SK-N-SH treated with all-trans-retinoic acid at 6 μM for 48 hours (cell line): ENCODE results near the gene PTPRN2.

Experiments
- ATAC-seq: fragments of 200-7000 bp; cut with Tn5 transposase; 3 replicates; pipeline ENCODE4 v1.9.1; 2020; ENCODE audit warnings: mild to moderate bottlenecking, moderate library complexity
- ARNTL ChIP-seq: fragments of 450-650 bp; formaldehyde crosslinking; IDR thresholded peaks from 2 replicates; pipeline ENCODE4 v1.5.0; 2020; ENCODE audit warnings: low read depth, mild to moderate bottlenecking, moderate library complexity, borderline replicate concordance
- ESRRG ChIP-seq: fragments of 250-450 bp; sonication (Bioruptor Pico); IDR thresholded peaks from 2 replicates; pipeline ENCODE4 v1.6.1; 2021; ENCODE audit warnings: mild to moderate bottlenecking
- ISL1 ChIP-seq: fragments of 250-450 bp; sonication (Bioruptor Pico); IDR thresholded peaks from 2 replicates; pipeline ENCODE4 v2.1.2; 2022; ENCODE audit warnings: mild to moderate bottlenecking, moderate library complexity
- OSR1 ChIP-seq: fragments of 250-450 bp; sonication (Bioruptor Pico); IDR thresholded peaks from 2 replicates; pipeline ENCODE4 v1.8.0; 2022; ENCODE audit warnings: moderate library complexity, mild to moderate bottlenecking, inconsistent platforms
- PPARA ChIP-seq: fragments of 250-450 bp; sonication (Bioruptor Pico); IDR thresholded peaks from 2 replicates; pipeline ENCODE4 v1.5.0; 2020; ENCODE audit warnings: mild to moderate bottlenecking, borderline replicate concordance
- RARB ChIP-seq: fragments of 250-450 bp; sonication (Bioruptor Pico); IDR thresholded peaks from 2 replicates; pipeline ENCODE4 v1.8.0; 2021; ENCODE audit warnings: mild to moderate bottlenecking, moderate library complexity
- SNAI2 ChIP-seq: fragments of 250-450 bp; sonication (Bioruptor Pico); IDR thresholded peaks from 2 replicates; pipeline ENCODE4 v1.5.0; 2020; ENCODE audit warnings: mild to moderate bottlenecking, moderate library complexity
- TCF4 ChIP-seq: fragments of 250-450 bp; sonication (Bioruptor Pico); IDR thresholded peaks from 2 replicates; pipeline ENCODE4 v1.8.0; 2021; ENCODE audit warnings: mild to moderate bottlenecking, moderate library complexity, borderline replicate concordance
- TOX ChIP-seq: fragments of 250-450 bp; sonication (Bioruptor Pico); IDR thresholded peaks from 2 replicates; pipeline ENCODE4 v1.8.0; 2021; ENCODE audit warnings: mild to moderate bottlenecking, moderate library complexity, borderline replicate concordance
- ZC3H10 ChIP-seq: fragments of 250-450 bp; sonication (Bioruptor Pico); IDR thresholded peaks from 2 replicates; pipeline ENCODE4 v1.5.1; 2021; ENCODE audit warnings: mild to moderate bottlenecking, moderate library complexity
- ZFP3 ChIP-seq: fragments of 250-450 bp; sonication (Bioruptor Pico); IDR thresholded peaks from 2 replicates; pipeline ENCODE4 v1.5.0; 2020; ENCODE audit warnings: mild to moderate bottlenecking, moderate library complexity
- ZFP30 ChIP-seq: fragments of 450-650 bp; formaldehyde crosslinking; IDR thresholded peaks from 2 replicates; pipeline ENCODE4 v1.5.0; 2022; ENCODE audit warnings: mild to moderate bottlenecking, moderate library complexity
- ZNF565 ChIP-seq: fragments of 450-650 bp; formaldehyde crosslinking; conservative IDR thresholded peaks from 2 replicates; pipeline ENCODE4 v1.5.0; 2020; ENCODE audit warnings: low read depth, mild to moderate bottlenecking, moderate library complexity
- ZNF70 ChIP-seq: fragments of 450-650 bp; formaldehyde crosslinking; IDR thresholded peaks from 2 replicates; pipeline ENCODE4 v1.5.0; 2020; ENCODE audit warnings: mild to moderate bottlenecking, moderate library complexity
- ZNF8 ChIP-seq: fragments of 450-650 bp; formaldehyde crosslinking; IDR thresholded peaks from 2 replicates; pipeline ENCODE4 v1.5.0; 2020; ENCODE audit warnings: mild to moderate bottlenecking, moderate library complexity
- TF ChIP-seq, protein P1 (sequence below): fragments of 250-450 bp; sonication (Bioruptor Pico); IDR thresholded peaks from 2 replicates; pipeline ENCODE4 v1.5.0; 2020; ENCODE audit warnings: mild to moderate bottlenecking, moderate library complexity
- TF ChIP-seq, protein P2 (sequence below): fragments of 250-450 bp; sonication (Bioruptor Pico); IDR thresholded peaks from 2 replicates; pipeline ENCODE4 v1.5.1; 2021; ENCODE audit warnings: mild to moderate bottlenecking, moderate library complexity
- TF ChIP-seq, protein P3 (sequence below): fragments of 250-450 bp; sonication (Bioruptor Pico); IDR thresholded peaks from 2 replicates; pipeline ENCODE4 v1.8.0; 2020; ENCODE audit warnings: mild to moderate bottlenecking, moderate library complexity, borderline replicate concordance
- TF ChIP-seq, protein P4 (sequence below): fragments of 250-450 bp; sonication (Bioruptor Pico); IDR thresholded peaks from 2 replicates; pipeline ENCODE4 v1.8.0; 2021; ENCODE audit warnings: low read depth, mild to moderate bottlenecking, moderate library complexity, borderline replicate concordance

Gene PTPRN2

DNA sequence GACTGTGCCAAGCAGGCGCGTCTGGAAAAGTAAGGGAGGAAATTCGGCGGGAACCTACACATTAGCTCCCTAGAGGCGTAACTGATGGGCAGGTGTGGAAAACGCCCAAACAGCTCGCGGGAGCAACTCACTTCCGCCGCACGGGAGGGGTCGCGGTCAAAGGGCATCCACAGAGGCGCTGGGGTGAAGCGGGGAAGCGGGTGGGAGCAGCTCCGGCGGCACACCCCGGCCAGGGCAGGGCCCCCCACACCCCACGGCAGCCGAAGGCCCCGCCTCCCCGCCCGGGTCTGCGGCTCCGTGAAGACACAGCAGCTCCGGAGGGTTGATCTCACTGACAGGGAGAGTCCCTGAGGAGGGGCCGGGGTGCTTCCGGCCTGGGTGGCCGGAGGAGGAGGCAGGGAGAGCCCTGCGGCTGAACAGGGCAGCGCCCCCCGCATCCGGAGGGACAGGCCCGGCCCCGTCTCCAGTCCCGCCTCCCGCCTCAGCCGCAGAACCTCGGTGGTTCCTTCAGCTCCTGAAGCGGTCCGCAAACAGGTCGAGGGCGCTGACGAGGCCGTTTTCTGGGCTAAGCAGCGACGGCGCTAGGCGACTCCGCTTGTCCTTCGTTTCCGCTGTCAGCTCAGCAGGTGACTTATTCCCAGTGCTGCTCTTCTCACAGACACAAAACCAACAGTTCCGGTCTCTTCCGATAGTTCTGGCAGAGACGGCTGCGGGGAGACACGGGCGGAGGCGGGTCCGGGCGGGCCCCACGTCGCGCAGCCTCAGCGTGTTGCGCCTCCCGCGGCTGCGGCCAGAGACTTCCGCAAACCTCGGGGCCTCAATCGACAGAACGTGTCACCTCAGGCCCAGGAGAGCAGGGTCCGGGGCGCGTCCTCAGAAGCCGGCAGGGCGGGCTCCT is 974.7 kb downstream of the PTPRN2 start:
- no peak for TF ChIP-seq ZNF70
- TF ChIP-seq ESRRG (CRISPR knock-in tag) = no peak
- TF ChIP-seq ARNTL = no peak
- TF ChIP-seq ISL1 (CRISPR knock-in tag) = no peak
- no peak for TF ChIP-seq TOX
- no peak for TF ChIP-seq RARB
- TF ChIP-seq TCF4 (CRISPR knock-in tag) = no peak
- TF ChIP-seq, protein P1, sequence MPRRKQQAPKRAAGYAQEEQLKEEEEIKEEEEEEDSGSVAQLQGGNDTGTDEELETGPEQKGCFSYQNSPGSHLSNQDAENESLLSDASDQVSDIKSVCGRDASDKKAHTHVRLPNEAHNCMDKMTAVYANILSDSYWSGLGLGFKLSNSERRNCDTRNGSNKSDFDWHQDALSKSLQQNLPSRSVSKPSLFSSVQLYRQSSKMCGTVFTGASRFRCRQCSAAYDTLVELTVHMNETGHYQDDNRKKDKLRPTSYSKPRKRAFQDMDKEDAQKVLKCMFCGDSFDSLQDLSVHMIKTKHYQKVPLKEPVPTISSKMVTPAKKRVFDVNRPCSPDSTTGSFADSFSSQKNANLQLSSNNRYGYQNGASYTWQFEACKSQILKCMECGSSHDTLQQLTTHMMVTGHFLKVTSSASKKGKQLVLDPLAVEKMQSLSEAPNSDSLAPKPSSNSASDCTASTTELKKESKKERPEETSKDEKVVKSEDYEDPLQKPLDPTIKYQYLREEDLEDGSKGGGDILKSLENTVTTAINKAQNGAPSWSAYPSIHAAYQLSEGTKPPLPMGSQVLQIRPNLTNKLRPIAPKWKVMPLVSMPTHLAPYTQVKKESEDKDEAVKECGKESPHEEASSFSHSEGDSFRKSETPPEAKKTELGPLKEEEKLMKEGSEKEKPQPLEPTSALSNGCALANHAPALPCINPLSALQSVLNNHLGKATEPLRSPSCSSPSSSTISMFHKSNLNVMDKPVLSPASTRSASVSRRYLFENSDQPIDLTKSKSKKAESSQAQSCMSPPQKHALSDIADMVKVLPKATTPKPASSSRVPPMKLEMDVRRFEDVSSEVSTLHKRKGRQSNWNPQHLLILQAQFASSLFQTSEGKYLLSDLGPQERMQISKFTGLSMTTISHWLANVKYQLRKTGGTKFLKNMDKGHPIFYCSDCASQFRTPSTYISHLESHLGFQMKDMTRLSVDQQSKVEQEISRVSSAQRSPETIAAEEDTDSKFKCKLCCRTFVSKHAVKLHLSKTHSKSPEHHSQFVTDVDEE (CRISPR knock-in tag) = no peak
- TF ChIP-seq, protein P2, sequence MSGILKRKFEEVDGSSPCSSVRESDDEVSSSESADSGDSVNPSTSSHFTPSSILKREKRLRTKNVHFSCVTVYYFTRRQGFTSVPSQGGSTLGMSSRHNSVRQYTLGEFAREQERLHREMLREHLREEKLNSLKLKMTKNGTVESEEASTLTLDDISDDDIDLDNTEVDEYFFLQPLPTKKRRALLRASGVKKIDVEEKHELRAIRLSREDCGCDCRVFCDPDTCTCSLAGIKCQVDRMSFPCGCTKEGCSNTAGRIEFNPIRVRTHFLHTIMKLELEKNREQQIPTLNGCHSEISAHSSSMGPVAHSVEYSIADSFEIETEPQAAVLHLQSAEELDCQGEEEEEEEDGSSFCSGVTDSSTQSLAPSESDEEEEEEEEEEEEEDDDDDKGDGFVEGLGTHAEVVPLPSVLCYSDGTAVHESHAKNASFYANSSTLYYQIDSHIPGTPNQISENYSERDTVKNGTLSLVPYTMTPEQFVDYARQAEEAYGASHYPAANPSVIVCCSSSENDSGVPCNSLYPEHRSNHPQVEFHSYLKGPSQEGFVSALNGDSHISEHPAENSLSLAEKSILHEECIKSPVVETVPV (CRISPR knock-in tag) = no peak
- TF ChIP-seq PPARA = no peak
- TF ChIP-seq, protein P3, sequence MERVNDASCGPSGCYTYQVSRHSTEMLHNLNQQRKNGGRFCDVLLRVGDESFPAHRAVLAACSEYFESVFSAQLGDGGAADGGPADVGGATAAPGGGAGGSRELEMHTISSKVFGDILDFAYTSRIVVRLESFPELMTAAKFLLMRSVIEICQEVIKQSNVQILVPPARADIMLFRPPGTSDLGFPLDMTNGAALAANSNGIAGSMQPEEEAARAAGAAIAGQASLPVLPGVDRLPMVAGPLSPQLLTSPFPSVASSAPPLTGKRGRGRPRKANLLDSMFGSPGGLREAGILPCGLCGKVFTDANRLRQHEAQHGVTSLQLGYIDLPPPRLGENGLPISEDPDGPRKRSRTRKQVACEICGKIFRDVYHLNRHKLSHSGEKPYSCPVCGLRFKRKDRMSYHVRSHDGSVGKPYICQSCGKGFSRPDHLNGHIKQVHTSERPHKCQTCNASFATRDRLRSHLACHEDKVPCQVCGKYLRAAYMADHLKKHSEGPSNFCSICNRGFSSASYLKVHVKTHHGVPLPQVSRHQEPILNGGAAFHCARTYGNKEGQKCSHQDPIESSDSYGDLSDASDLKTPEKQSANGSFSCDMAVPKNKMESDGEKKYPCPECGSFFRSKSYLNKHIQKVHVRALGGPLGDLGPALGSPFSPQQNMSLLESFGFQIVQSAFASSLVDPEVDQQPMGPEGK (CRISPR knock-in tag) = no peak
- no peak for TF ChIP-seq ZFP3 (CRISPR knock-in tag)
- TF ChIP-seq, protein P4, sequence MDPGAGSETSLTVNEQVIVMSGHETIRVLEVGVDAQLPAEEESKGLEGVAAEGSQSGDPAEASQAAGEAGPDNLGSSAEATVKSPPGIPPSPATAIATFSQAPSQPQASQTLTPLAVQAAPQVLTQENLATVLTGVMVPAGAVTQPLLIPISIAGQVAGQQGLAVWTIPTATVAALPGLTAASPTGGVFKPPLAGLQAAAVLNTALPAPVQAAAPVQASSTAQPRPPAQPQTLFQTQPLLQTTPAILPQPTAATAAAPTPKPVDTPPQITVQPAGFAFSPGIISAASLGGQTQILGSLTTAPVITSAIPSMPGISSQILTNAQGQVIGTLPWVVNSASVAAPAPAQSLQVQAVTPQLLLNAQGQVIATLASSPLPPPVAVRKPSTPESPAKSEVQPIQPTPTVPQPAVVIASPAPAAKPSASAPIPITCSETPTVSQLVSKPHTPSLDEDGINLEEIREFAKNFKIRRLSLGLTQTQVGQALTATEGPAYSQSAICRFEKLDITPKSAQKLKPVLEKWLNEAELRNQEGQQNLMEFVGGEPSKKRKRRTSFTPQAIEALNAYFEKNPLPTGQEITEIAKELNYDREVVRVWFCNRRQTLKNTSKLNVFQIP (CRISPR knock-in tag) = no peak
- no peak for TF ChIP-seq OSR1 (CRISPR knock-in tag)
- TF ChIP-seq ZFP30 (CRISPR knock-in tag) = no peak
- no peak for TF ChIP-seq SNAI2 (CRISPR knock-in tag)
- no peak for TF ChIP-seq ZNF565 (CRISPR knock-in tag)
- TF ChIP-seq ZC3H10 (CRISPR knock-in tag) = no peak
- TF ChIP-seq ZNF8 (CRISPR knock-in tag) = no peak
- TF ChIP-seq, all 23 proteins: peak for 0
- no peak for ATAC-seq

DNA sequence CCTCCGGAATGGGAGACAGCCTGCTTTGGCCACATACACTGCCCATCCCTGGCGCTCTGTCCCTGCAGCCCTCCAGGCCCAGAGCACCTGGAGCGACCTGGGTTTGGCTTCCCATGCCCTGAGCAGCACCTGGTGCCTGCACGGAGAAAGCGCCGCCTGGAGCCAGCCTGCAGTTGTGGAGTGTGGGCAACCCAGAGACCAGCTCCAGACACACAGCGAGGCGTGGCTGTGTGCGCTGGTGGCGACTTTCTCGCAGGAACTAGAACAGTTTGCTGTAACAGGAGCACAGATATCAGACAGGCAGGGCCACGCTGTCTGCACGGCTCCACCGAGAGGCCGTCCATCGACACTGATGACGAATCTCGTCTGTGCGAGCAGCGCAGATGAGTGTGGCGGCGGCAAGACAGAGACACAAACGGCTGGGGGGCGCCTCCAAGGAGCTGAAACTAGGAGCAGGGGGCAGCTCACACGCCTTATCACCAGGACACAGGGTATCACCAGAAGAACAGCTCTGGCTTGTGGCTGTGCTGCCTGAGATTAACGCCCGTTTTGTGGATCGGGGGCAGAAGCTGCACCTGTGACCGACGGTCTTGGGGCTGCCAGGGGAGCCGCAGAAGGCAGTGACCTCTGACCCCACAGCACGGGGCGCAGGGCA is 975.5 kb downstream of the PTPRN2 start:
- TF ChIP-seq, protein P1 (CRISPR knock-in tag) = no peak
- no peak for TF ChIP-seq ISL1 (CRISPR knock-in tag)
- no peak for TF ChIP-seq ZNF8 (CRISPR knock-in tag)
- TF ChIP-seq, protein P3 (CRISPR knock-in tag) = no peak
- TF ChIP-seq ZFP3 (CRISPR knock-in tag) = no peak
- no peak for ATAC-seq
